SU-DHL-6 (cell line): ENCODE results near the gene MTMR2.

Source experiments
- H2AFZ ChIP-seq: fragments of 200-600 bp; sonication (generic); 2 replicates; pipeline ENCODE4 v1.6.1; 2014; ENCODE audit warnings: low read depth, mild to moderate bottlenecking, moderate library complexity, mixed read lengths, antibody characterized with exemption, low read length; ENCODE audit not compliant: severe bottlenecking
- H3F3A ChIP-seq: fragments of 200-600 bp; shearing (Covaris generic); 2 replicates; pipeline ENCODE4 v1.6.0; 2016; ENCODE audit warnings: antibody characterized with exemption, mild to moderate bottlenecking; ENCODE audit not compliant: insufficient read depth
- H3K27ac ChIP-seq: fragments of 200-600 bp; sonication (generic); 2 replicates; pipeline ENCODE4 v1.5.1; 2016; ENCODE audit warnings: low read depth, mild to moderate bottlenecking, low read length, moderate library complexity, mixed read lengths
- H3K27me3 ChIP-seq: fragments of 200-600 bp; sonication (generic), shearing (Covaris generic); 2 replicates; pipeline ENCODE4 v1.6.0; 2014; ENCODE audit warnings: mild to moderate bottlenecking, low read length
- H3K36me3 ChIP-seq: fragments of 200-600 bp; sonication (generic); 2 replicates; pipeline ENCODE4 v1.6.1; 2014; ENCODE audit warnings: mild to moderate bottlenecking, low read length, mixed read lengths
- H3K4me2 ChIP-seq: fragments of 300-600, 200-600 bp; shearing (Covaris generic), sonication (generic); 2 replicates; pipeline ENCODE4 v1.6.0; 2014; ENCODE audit warnings: low read length, low read depth, mild to moderate bottlenecking; ENCODE audit not compliant: poor library complexity, severe bottlenecking
- H3K4me3 ChIP-seq: fragments of 200-600 bp; sonication (generic); 2 replicates; pipeline ENCODE4 v1.5.1; 2014; ENCODE audit warnings: antibody characterized with exemption, low read length, mild to moderate bottlenecking, mixed read lengths; ENCODE audit not compliant: insufficient read depth, poor library complexity, severe bottlenecking
- H3K79me2 ChIP-seq: fragments of 200-600 bp; sonication (generic); 2 replicates; pipeline ENCODE4 v1.6.1; 2014; ENCODE audit warnings: mild to moderate bottlenecking, low read length, moderate library complexity; ENCODE audit not compliant: insufficient read depth
- H3K9ac ChIP-seq: fragments of 200-600 bp; sonication (generic); 2 replicates; pipeline ENCODE4 v1.7.0; 2014; ENCODE audit warnings: mild to moderate bottlenecking, low read length
- H3K9me2 ChIP-seq: fragments of 200-600 bp; sonication (generic); replicated peaks from 2 replicates; pipeline ENCODE4 v1.6.1; 2014; ENCODE audit warnings: low read length; ENCODE audit not compliant: insufficient read depth
- H3K9me3 ChIP-seq: fragments of 200-600 bp; sonication (generic); 2 replicates; pipeline ENCODE4 v1.6.1; 2014; ENCODE audit warnings: low read length, mixed read lengths; ENCODE audit not compliant: insufficient read depth
- H4K20me1 ChIP-seq: fragments of 200-600 bp; sonication (generic); 2 replicates; pipeline ENCODE4 v1.6.1; 2014; ENCODE audit warnings: low read depth, mild to moderate bottlenecking, antibody characterized with exemption, low read length, moderate library complexity, mixed read lengths
- EZH2phosphoT487 ChIP-seq: fragments of 200-600 bp; sonication (generic), shearing (Covaris generic); conservative IDR thresholded peaks from 2 replicates; pipeline ENCODE4 v1.6.1; 2018; ENCODE audit warnings: mild to moderate bottlenecking, antibody characterized with exemption, low read length, moderate library complexity, mixed read lengths
- TF ChIP-seq, protein P1 (sequence below): fragments of 200-600 bp; sonication (generic); IDR thresholded peaks from one replicate; pipeline ENCODE4 v1.5.1; 2017; ENCODE audit warnings: antibody characterized with exemption, mild to moderate bottlenecking, low read length, moderate library complexity; ENCODE audit not compliant: insufficient read depth, poor library complexity, severe bottlenecking

MTMR2 gene

DNA sequence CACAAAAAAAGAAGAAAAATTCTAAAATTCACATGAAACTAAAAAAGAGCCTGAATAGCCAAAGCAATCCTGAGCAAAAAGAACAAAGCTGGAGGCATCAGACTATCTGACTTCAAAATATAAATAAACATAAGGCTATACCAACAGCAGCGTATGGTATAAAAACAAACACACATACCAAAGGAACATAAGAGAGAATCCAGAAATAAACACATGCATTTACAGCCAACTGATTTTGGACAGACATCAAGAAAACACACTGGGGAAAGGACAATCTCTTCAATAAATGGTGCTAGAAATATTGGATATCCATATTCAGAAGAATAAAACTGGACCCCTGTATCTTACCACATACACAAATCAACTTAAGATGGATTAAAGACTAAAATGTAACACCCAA is 2.8 kb upstream of the MTMR2 start:
- TF ChIP-seq, protein P1, sequence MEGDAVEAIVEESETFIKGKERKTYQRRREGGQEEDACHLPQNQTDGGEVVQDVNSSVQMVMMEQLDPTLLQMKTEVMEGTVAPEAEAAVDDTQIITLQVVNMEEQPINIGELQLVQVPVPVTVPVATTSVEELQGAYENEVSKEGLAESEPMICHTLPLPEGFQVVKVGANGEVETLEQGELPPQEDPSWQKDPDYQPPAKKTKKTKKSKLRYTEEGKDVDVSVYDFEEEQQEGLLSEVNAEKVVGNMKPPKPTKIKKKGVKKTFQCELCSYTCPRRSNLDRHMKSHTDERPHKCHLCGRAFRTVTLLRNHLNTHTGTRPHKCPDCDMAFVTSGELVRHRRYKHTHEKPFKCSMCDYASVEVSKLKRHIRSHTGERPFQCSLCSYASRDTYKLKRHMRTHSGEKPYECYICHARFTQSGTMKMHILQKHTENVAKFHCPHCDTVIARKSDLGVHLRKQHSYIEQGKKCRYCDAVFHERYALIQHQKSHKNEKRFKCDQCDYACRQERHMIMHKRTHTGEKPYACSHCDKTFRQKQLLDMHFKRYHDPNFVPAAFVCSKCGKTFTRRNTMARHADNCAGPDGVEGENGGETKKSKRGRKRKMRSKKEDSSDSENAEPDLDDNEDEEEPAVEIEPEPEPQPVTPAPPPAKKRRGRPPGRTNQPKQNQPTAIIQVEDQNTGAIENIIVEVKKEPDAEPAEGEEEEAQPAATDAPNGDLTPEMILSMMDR: no peak
- no peak for TF ChIP-seq EZH2phosphoT487
- H3F3A ChIP-seq: peaks cover 24% of the 10 kb centered on the region
- no peaks in the 10 kb centered on the region for H3K36me3 ChIP-seq
- no peak overlapping the region for H3K9ac ChIP-seq
- H3K9me2 ChIP-seq: no peaks in the 10 kb centered on the region
- no peaks in the 10 kb centered on the region for H4K20me1 ChIP-seq
- H3K4me2 ChIP-seq: no peak overlapping the region
- no peak overlapping the region for H3K4me3 ChIP-seq
- H3K9me3 ChIP-seq: no peaks in the 10 kb centered on the region
- H3K79me2 ChIP-seq: peaks cover 27% of the 10 kb centered on the region
- H2AFZ ChIP-seq: no peak overlapping the region
- H3K27ac ChIP-seq: no peak overlapping the region
- H3K27me3 ChIP-seq: no peaks in the 10 kb centered on the region

- no peak overlapping the region for H3K27ac ChIP-seq
- peaks cover 30% of the 10 kb centered on the region for H3F3A ChIP-seq
- TF ChIP-seq, protein P1: no peak
- TF ChIP-seq EZH2phosphoT487: no peak
- no peak overlapping the region for H2AFZ ChIP-seq
- H3K36me3 ChIP-seq: no peaks in the 10 kb centered on the region
- H3K9me2 ChIP-seq: no peaks in the 10 kb centered on the region
- H3K9ac ChIP-seq: peak overlapping the region; percentile 86
- peaks cover 38% of the 10 kb centered on the region for H3K79me2 ChIP-seq
- H3K9me3 ChIP-seq: no peaks in the 10 kb centered on the region
- peak overlapping the region; percentile 99 for H3K4me2 ChIP-seq
- peak overlapping the region; percentile 96 for H3K4me3 ChIP-seq
- H3K27me3 ChIP-seq: no peaks in the 10 kb centered on the region
- no peaks in the 10 kb centered on the region for H4K20me1 ChIP-seq
These were observed 1.1 kb upstream of the MTMR2 start for GRCh38 chr11:95925011-95925410.

- Histone ChIP-seq H4K20me1 (no peaks in the 10 kb centered on the region), H3K79me2 (peaks cover 45% of the 10 kb centered on the region), H2AFZ (peak overlapping the region; percentile 98), H3K4me2 (peak overlapping the region; percentile 99), H3K36me3 (no peaks in the 10 kb centered on the region), H3K4me3 (peak overlapping the region; percentile 96), H3F3A (peaks cover 30% of the 10 kb centered on the region), H3K9me3 (no peaks in the 10 kb centered on the region), H3K9ac (peak overlapping the region; percentile 86), H3K27me3 (no peaks in the 10 kb centered on the region), H3K9me2 (no peaks in the 10 kb centered on the region), H3K27ac (peak overlapping the region; percentile 62)
- TF ChIP-seq, protein P1: no peak
- TF ChIP-seq EZH2phosphoT487: no peak
These were observed 480 bp upstream of the MTMR2 start for GRCh38 chr11:95924414-95924760.

DNA sequence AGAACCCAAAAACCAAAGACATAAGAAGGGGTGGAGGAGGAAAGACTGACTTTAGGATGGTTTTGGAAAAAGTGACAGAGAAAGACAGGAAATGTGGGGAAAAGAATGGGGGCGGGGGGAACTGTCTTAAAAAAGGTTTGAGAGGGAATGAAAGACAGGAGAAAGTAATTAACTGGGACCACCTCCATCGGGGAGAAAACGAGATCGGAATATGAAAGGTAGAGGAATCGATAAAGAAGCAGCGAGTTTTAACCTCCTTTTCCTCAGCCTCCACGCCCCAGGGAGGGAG is 524 bp downstream of the MTMR2 start:
- Histone ChIP-seq H2AFZ (peak overlapping the region; percentile 98), H3K4me2 (peak overlapping the region; percentile 99), H3K9me2 (no peaks in the 10 kb centered on the region), H3K27me3 (no peaks in the 10 kb centered on the region), H3K27ac (peak overlapping the region; percentile 62), H3K79me2 (peaks cover 55% of the 10 kb centered on the region), H3F3A (peaks cover 30% of the 10 kb centered on the region), H4K20me1 (no peaks in the 10 kb centered on the region), H3K36me3 (no peaks in the 10 kb centered on the region), H3K9ac (peak overlapping the region; percentile 86), H3K9me3 (no peaks in the 10 kb centered on the region), H3K4me3 (peak overlapping the region; percentile 96)
- TF ChIP-seq EZH2phosphoT487: no peak
- TF ChIP-seq, protein P1: no peak
